GM12878 (cell line): ENCODE data around the gene RAET1G. TPM values are rescaled to one million over a fixed set of nuclear protein-coding genes. Genes with fewer than 3 reads are reported as not detected.
"Not testable (repeated sequence)": the region's sequence is repeated elsewhere in the genome, so short reads cannot be mapped to it uniquely, and the experiment has no call there.

ENCODE experiments used
- ATAC-seq: fragments of 200-7000 bp; cut with Tn5 transposase; 3 replicates; pipeline ENCODE4 v1.9.1; 2020; ENCODE audit warnings: mild to moderate bottlenecking, moderate library complexity
- BruUV-seq: library from RNA; stranded (reverse); fragments of 400-500 nt; replicated peaks from 2 replicates; lab custom pipeline; 2021; lab: Mats Ljungman, UMichigan
- CTCF ChIA-PET: fragments of 300-600 bp; sonication (Branson Sonifier 250); formaldehyde crosslinking; extraction: SDS; loops from one replicate; lab custom pipeline; 2021; ENCODE audit warnings: inconsistent platforms; lab: Yijun Ruan, JAX
- POLR2A ChIA-PET: fragments of 350-600 bp; formaldehyde crosslinking; extraction: SDS; loops from one replicate; lab custom pipeline; 2021; ENCODE audit warnings: inconsistent platforms; lab: Charles Lee
- RAD21 ChIA-PET: fragments of 300-600 bp; sonication (Branson Sonifier 250); formaldehyde crosslinking; loops from one replicate; lab custom pipeline; 2023; ENCODE audit warnings: antibody characterized with exemption; ENCODE audit not compliant: unreplicated experiment; lab: Charles Lee
- SMC1A ChIA-PET: fragments of 300-600 bp; sonication (Branson Sonifier 250); formaldehyde crosslinking; loops from one replicate; lab custom pipeline; 2023; ENCODE audit not compliant: unreplicated experiment, uncharacterized antibody; lab: Charles Lee
- DNase-seq: peaks from one replicate; pipeline ENCODE4 v3.0.0-alpha.2; 2011; ENCODE audit warnings: low read depth, low spot score
- FAIRE-seq: peaks from 3 replicates; lab custom pipeline; 2011; peaks lifted over from hg19 to GRCh38; lab: Jason Lieb, UNC
- H2AFZ ChIP-seq: 2 replicates; pipeline ENCODE4 v1.6.0; 2011; ENCODE audit warnings: low read depth, low read length, control low read depth; ENCODE audit not compliant: control insufficient read depth
- H3K27ac ChIP-seq: 2 replicates; pipeline ENCODE4 v1.5.1; 2011; ENCODE audit warnings: control low read depth; ENCODE audit not compliant: control insufficient read depth, insufficient read depth
- H3K27me3 ChIP-seq, 2 experiments: replicated peaks in 1 of 2; 2 replicates each; pipeline versions ENCODE4 v1.6.0 to v1.6.1; 2011; ENCODE audit warnings: low read length in 1 of 2; ENCODE audit not compliant: control insufficient read depth in 2 of 2, insufficient read depth in 2 of 2
- H3K36me3 ChIP-seq, 2 experiments: 2 replicates each; pipeline ENCODE4 v1.5.1; 2011; ENCODE audit warnings: low read length in 1 of 2; ENCODE audit not compliant: control insufficient read depth in 2 of 2, insufficient read depth in 2 of 2
- H3K4me1 ChIP-seq: 2 replicates; pipeline ENCODE4 v1.6.1; 2011; ENCODE audit warnings: mild to moderate bottlenecking, low read length, moderate library complexity, mixed read lengths; ENCODE audit not compliant: control insufficient read depth, insufficient read depth
- H3K4me2 ChIP-seq: 2 replicates; pipeline ENCODE4 v1.6.0; 2011; ENCODE audit warnings: control low read depth; ENCODE audit not compliant: control insufficient read depth, insufficient read depth
- H3K4me3 ChIP-seq: fragments of 200-600 bp; sonication (generic); 2 replicates; pipeline ENCODE4 v1.5.1; 2016
- H3K79me2 ChIP-seq: 2 replicates; pipeline ENCODE4 v1.6.0; 2011; ENCODE audit warnings: low read length; ENCODE audit not compliant: control insufficient read depth, insufficient read depth
- H3K9ac ChIP-seq: 2 replicates; pipeline ENCODE4 v1.8.0; 2011; ENCODE audit warnings: low read length, control low read depth, mixed read lengths; ENCODE audit not compliant: control insufficient read depth, insufficient read depth
- H3K9me3 ChIP-seq: replicated peaks from 3 replicates; pipeline ENCODE4 v1.5.1; 2011; ENCODE audit warnings: mild to moderate bottlenecking, low read length; ENCODE audit not compliant: control insufficient read depth, insufficient read depth
- H4K20me1 ChIP-seq: 2 replicates; pipeline ENCODE4 v1.6.0; 2011; ENCODE audit not compliant: control insufficient read depth, insufficient read depth
- ATF7 ChIP-seq: fragments of 450-650 bp; IDR thresholded peaks from 2 replicates; pipeline ENCODE4 v1.6.1; 2016; ENCODE audit warnings: low read depth, mild to moderate bottlenecking
- CHD1 ChIP-seq: IDR thresholded peaks from 2 replicates; pipeline ENCODE4 v1.6.1; 2012; ENCODE audit warnings: low read depth, low read length, improper control_type of control experiment
- DPF2 ChIP-seq: fragments of 450-650 bp; IDR thresholded peaks from 2 replicates; pipeline ENCODE4 v1.6.1; 2017; ENCODE audit warnings: mild to moderate bottlenecking
- GABPA ChIP-seq: IDR thresholded peaks from 2 replicates; pipeline ENCODE4 v1.6.1; 2014; ENCODE audit warnings: antibody characterized with exemption, low read depth, mild to moderate bottlenecking, inconsistent platforms
- MEF2B ChIP-seq: fragments of 450-650 bp; IDR thresholded peaks from 2 replicates; pipeline ENCODE4 v1.6.1; 2018; ENCODE audit warnings: mild to moderate bottlenecking, moderate library complexity; ENCODE audit not compliant: partially characterized antibody, poor library complexity, severe bottlenecking
- MTA2 ChIP-seq: fragments of 450-650 bp; IDR thresholded peaks from 2 replicates; pipeline ENCODE4 v1.6.1; 2016; ENCODE audit warnings: low read depth, mild to moderate bottlenecking, moderate library complexity
- NFYA ChIP-seq: IDR thresholded peaks from 2 replicates; pipeline ENCODE4 v1.6.1; 2011; ENCODE audit warnings: low read depth, mild to moderate bottlenecking, low read length, improper control_type of control experiment, borderline replicate concordance
- SRF ChIP-seq, 2 experiments: IDR thresholded peaks; 2 replicates each; pipeline ENCODE4 v1.6.1; 2011; ENCODE audit warnings: low read depth in 2 of 2, low read length in 2 of 2, mild to moderate bottlenecking in 1 of 2, moderate library complexity in 1 of 2
- STAT1 ChIP-seq: fragments of 450-650 bp; conservative IDR thresholded peaks from 2 replicates; pipeline ENCODE4 v1.6.1; 2014; ENCODE audit warnings: antibody characterized with exemption, mild to moderate bottlenecking
- TAF1 ChIP-seq: IDR thresholded peaks from 2 replicates; pipeline ENCODE4 v1.6.1; 2011; ENCODE audit warnings: mild to moderate bottlenecking, low read depth, low read length, borderline replicate concordance
- WRNIP1 ChIP-seq: IDR thresholded peaks from 2 replicates; pipeline ENCODE4 v1.6.1; 2011; ENCODE audit warnings: low read depth, low read length, improper control_type of control experiment, borderline replicate concordance
- YBX1 ChIP-seq: fragments of 450-650 bp; IDR thresholded peaks from 2 replicates; pipeline ENCODE4 v1.6.1; 2016; ENCODE audit warnings: antibody characterized with exemption
- ZBED1 ChIP-seq: IDR thresholded peaks from 2 replicates; pipeline ENCODE4 v1.6.1; 2016; ENCODE audit warnings: borderline replicate concordance
- WGBS: methylation state at CpG from one replicate; pipeline ENCODE4 v1.1.6; 2016; ENCODE audit warnings: low lambda C conversion rate; ENCODE audit not compliant: insufficient replicate concordance, insufficient coverage; ENCODE audit errors: missing lambda C conversion rate; 5-methylcytosine and 5-hydroxymethylcytosine counted together
- in situ Hi-C: fragments of 300-500 bp; cut with MboI; formaldehyde crosslinking; loops from 9 replicates; pipeline ENCODE4 v1.14.3; 2018; ENCODE audit warnings: mixed read lengths
- intact Hi-C: fragments of 100-400 bp; cut with micrococcal nuclease; formaldehyde crosslinking; loops from one replicate; pipeline ENCODE4 v1.14.2; 2022; ENCODE audit not compliant: unreplicated experiment
- polyA plus RNA-seq, 11 experiments: library from polyadenylated mRNA; depleted of rRNA in 4 of 11; unstranded in 6 of 11; stranded (reverse) in 5 of 11; fragments of >200 nt; fragmentation: Nextera tagmentation in 4 of 11; fragmentation: Illumina TruSeq in 1 of 11; extraction: Ambion mirVana in 4 of 11; extraction: Trizol in 1 of 11; gene quantifications; 1 replicate in 1 of 11; 2 replicates in 10 of 11; pipeline versions ENCODE4 v1.2.1 to v1.2.3, GENCODE V29; 2011 to 2016; ENCODE audit warnings: inconsistent platforms in 2 of 11, missing spikeins in 2 of 11, low read depth in 1 of 11
- total RNA-seq, 4 experiments: library from RNA; depleted of rRNA in 3 of 4; stranded (reverse); fragments of >200 nt in 3 of 4; fragmentation: Illumina TruSeq in 1 of 4; extraction: Trizol in 1 of 4; gene quantifications; 2 replicates each; pipeline versions ENCODE4 v1.2.1 to v1.2.3, GENCODE V29; 2013 to 2021
- TF ChIP-seq, protein P1 (sequence below): fragments of 450-650 bp; IDR thresholded peaks from 2 replicates; pipeline ENCODE4 v1.6.1; 2016; ENCODE audit warnings: mild to moderate bottlenecking
- TF ChIP-seq, protein P2 (sequence below): IDR thresholded peaks from 2 replicates; pipeline ENCODE4 v1.6.1; 2012; ENCODE audit warnings: low read depth, low read length, improper control_type of control experiment

RAET1G gene
- total and polyA plus RNA-seq, 10 of the 15 experiments (the other 5 are each of a cell fraction or from before 2014, with no cell fraction given): not detected

DNA sequence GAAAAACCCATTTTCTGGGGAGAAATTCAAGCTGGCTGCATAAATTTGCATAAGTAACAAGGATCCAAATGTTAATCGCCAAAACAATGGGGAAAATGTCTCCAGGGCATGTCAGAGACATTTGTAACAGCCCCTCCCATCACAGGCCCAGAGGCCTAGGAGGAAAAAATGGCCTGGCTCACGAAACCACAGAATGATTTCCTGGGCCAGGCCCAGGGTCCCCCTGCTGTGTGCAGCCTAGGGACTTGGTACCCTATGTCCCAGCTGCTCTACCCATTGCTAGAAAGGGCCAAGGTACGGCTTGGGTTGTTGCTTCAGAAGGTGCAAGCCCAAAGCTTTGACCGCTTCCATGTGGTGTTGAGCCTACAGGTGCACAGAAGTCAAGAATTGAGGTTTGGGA, 14.4 kb downstream of the RAET1G start:
- H3K4me1 ChIP-seq, RAD21 ChIA-PET, H4K20me1 ChIP-seq, ATAC-seq, H3K36me3 ChIP-seq, H3K4me3 ChIP-seq, H3K9ac ChIP-seq, DNase-seq, H3K9me3 ChIP-seq, intact Hi-C loops, H3K27ac ChIP-seq, H3K79me2 ChIP-seq, in situ Hi-C loops, H3K27me3 ChIP-seq, H3K4me2 ChIP-seq, CTCF ChIA-PET, SMC1A ChIA-PET, H2AFZ ChIP-seq, POLR2A ChIA-PET, BruUV-seq, FAIRE-seq: not testable (repeated sequence)
- 27% methylated on average over 4 of the region's 4 CpGs for WGBS

DNA sequence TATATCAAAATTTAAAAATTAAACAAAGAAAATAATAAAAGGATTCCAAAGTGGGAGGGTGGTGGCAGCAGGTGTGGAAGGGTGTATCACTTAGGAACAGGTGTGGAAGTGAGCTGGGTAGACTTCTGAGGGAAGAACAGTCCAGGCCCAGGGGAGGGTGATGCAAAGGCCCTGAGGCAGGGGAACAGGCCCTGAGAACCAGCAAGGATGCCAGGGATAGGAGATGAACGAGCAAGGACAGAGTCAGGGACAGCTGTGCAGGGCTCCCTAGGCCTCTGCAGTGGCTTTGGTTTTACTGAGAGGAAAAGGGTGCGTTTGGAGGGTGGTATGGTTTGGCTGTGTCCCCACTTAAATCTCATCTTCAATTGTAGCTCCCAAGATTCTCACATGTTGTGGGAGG, 15.6 kb downstream of the RAET1G start:
- CTCF ChIA-PET: no interaction called here
- SMC1A ChIA-PET: no interaction called here
- DNase-seq: no peak
- no peaks in the 10 kb centered on the region for H3K36me3 ChIP-seq
- peaks cover 2 to 6% of the 10 kb centered on the region in 2 experiments; a peak in 2 of 4 replicates for H3K27me3 ChIP-seq
- no peaks in the 10 kb centered on the region for H4K20me1 ChIP-seq
- H3K9ac ChIP-seq: no peak overlapping the region
- 17% methylated on average over 2 of the region's 2 CpGs for WGBS
- no peak overlapping the region for H2AFZ ChIP-seq
- intact Hi-C loops: no loop called here
- no peak for TF ChIP-seq MEF2B
- TF ChIP-seq, protein P1, sequence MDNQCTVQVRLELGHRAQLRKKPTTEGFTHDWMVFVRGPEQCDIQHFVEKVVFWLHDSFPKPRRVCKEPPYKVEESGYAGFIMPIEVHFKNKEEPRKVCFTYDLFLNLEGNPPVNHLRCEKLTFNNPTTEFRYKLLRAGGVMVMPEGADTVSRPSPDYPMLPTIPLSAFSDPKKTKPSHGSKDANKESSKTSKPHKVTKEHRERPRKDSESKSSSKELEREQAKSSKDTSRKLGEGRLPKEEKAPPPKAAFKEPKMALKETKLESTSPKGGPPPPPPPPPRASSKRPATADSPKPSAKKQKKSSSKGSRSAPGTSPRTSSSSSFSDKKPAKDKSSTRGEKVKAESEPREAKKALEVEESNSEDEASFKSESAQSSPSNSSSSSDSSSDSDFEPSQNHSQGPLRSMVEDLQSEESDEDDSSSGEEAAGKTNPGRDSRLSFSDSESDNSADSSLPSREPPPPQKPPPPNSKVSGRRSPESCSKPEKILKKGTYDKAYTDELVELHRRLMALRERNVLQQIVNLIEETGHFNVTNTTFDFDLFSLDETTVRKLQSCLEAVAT: no peak
- TF ChIP-seq CHD1: no peak
- TF ChIP-seq WRNIP1: no peak
- TF ChIP-seq MTA2: no peak
- TF ChIP-seq, protein P2, sequence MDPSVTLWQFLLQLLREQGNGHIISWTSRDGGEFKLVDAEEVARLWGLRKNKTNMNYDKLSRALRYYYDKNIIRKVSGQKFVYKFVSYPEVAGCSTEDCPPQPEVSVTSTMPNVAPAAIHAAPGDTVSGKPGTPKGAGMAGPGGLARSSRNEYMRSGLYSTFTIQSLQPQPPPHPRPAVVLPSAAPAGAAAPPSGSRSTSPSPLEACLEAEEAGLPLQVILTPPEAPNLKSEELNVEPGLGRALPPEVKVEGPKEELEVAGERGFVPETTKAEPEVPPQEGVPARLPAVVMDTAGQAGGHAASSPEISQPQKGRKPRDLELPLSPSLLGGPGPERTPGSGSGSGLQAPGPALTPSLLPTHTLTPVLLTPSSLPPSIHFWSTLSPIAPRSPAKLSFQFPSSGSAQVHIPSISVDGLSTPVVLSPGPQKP: no peak
- no peak for TF ChIP-seq DPF2
- no peak for TF ChIP-seq STAT1
- no peak for TF ChIP-seq NFYA
- TF ChIP-seq YBX1: no peak
- TF ChIP-seq ATF7: no peak
- no peak for TF ChIP-seq TAF1
- no peak for TF ChIP-seq GABPA
- TF ChIP-seq ZBED1: no peak
- TF ChIP-seq SRF (IDR thresholded peaks at IDR 0.05; ENCODE audit: low read depth in 2 of 2, low read length in 2 of 2): no peak
- TF ChIP-seq, all 136 proteins: peak for 0
- H3K27ac ChIP-seq: no peak overlapping the region
- RAD21 ChIA-PET: no interaction called here
- ATAC-seq (no peak), FAIRE-seq (no peak)
- POLR2A ChIA-PET: no interaction called here
- H3K79me2 ChIP-seq: no peaks in the 10 kb centered on the region
- H3K9me3 ChIP-seq: peaks cover 3% of the 10 kb centered on the region; the same call in 1 of the 3 replicates
- no TSS peak for BruUV-seq
- no peak overlapping the region for H3K4me2 ChIP-seq
- no peak overlapping the region for H3K4me3 ChIP-seq
- H3K4me1 ChIP-seq: no peaks in the 10 kb centered on the region
- in situ Hi-C loops: no loop called here
